HepG2 (cell line): Measurements from ENCODE around the gene TIAM1. TPM values are rescaled to one million over a fixed set of nuclear protein-coding genes. Genes with fewer than 3 reads are reported as not detected.

Experiments
- ATAC-seq: fragments of 200-7000 bp; cut with Tn5 transposase; 3 replicates; pipeline ENCODE4 v1.9.1; 2020; ENCODE audit warnings: mild to moderate bottlenecking, moderate library complexity
- BruUV-seq: library from RNA; stranded (reverse); fragments of 400-500 nt; replicated peaks from 2 replicates; lab custom pipeline; 2021; lab: Mats Ljungman, UMichigan
- CTCF ChIA-PET: fragments of 300-600 bp; formaldehyde crosslinking; extraction: SDS; loops from one replicate; lab custom pipeline; 2021; ENCODE audit warnings: low total read pairs, inconsistent platforms, low intra/inter-chr PET ratio; lab: Yijun Ruan, JAX
- POLR2A ChIA-PET: fragments of 350-600 bp; sonication (Branson Sonifier 250); formaldehyde crosslinking; loops from one replicate; lab custom pipeline; 2020; ENCODE audit warnings: antibody characterized with exemption, inconsistent platforms; lab: Yijun Ruan, JAX
- DNase-seq: peaks from one replicate; pipeline ENCODE4 v3.0.0-alpha.2; 2015; ENCODE audit warnings: low spot score
- FAIRE-seq: peaks from 3 replicates; lab custom pipeline; 2011; peaks lifted over from hg19 to GRCh38; lab: Jason Lieb, UNC
- H2AFZ ChIP-seq: one replicate; pipeline ENCODE4 v1.6.1; 2011; ENCODE audit warnings: low read length, inconsistent platforms
- H3K27ac ChIP-seq: fragments of 300-600 bp; 3 replicates; pipeline ENCODE4 v1.8.0; 2011; ENCODE audit warnings: mixed run types, mild to moderate bottlenecking, mixed read lengths, low read length, inconsistent platforms; ENCODE audit not compliant: insufficient read depth; ENCODE audit errors: extremely low read length
- H3K27me3 ChIP-seq, 2 experiments: fragments of 200-600 bp in 1 of 2; 2 replicates in 1 of 2; 3 replicates in 1 of 2; pipeline versions ENCODE4 v1.6.0 to v1.8.0; 2011; ENCODE audit warnings: low read length in 2 of 2, mild to moderate bottlenecking in 2 of 2, moderate library complexity in 2 of 2, inconsistent platforms in 1 of 2; ENCODE audit not compliant: insufficient read depth in 2 of 2, control insufficient read depth in 1 of 2
- H3K36me3 ChIP-seq, 2 experiments: fragments of 200-600 bp in 1 of 2; replicated peaks in 1 of 2; 2 replicates in 1 of 2; 3 replicates in 1 of 2; pipeline versions ENCODE4 v1.5.1 to v1.8.0; 2011; ENCODE audit warnings: low read length in 2 of 2, inconsistent platforms in 1 of 2; ENCODE audit not compliant: insufficient read depth in 2 of 2, control insufficient read depth in 1 of 2
- H3K4me1 ChIP-seq: 2 replicates; pipeline ENCODE4 v1.5.1; 2012; ENCODE audit warnings: low read length, inconsistent platforms; ENCODE audit not compliant: insufficient read depth
- H3K4me2 ChIP-seq: 2 replicates; pipeline ENCODE4 v1.6.0; 2011; ENCODE audit warnings: low read depth, low read length, inconsistent platforms
- H3K4me3 ChIP-seq, 3 experiments: fragments of 200-600 bp in 1 of 3; sonication (generic), shearing (Covaris generic) in 1 of 3; replicated peaks in 1 of 3; 2 replicates each; pipeline ENCODE4 v1.5.1; 2011 to 2016; ENCODE audit warnings: low read length in 3 of 3, inconsistent platforms in 2 of 3, low read depth in 2 of 3, mild to moderate bottlenecking in 2 of 3, control low read depth in 1 of 3, mixed read lengths in 1 of 3; ENCODE audit not compliant: insufficient read depth in 1 of 3
- H3K79me2 ChIP-seq: one replicate; pipeline ENCODE4 v1.6.1; 2011; ENCODE audit warnings: low read length, inconsistent platforms; ENCODE audit not compliant: insufficient read depth
- H3K9ac ChIP-seq: 2 replicates; pipeline ENCODE4 v1.6.0; 2011; ENCODE audit warnings: mild to moderate bottlenecking, low read depth, low read length, inconsistent platforms; ENCODE audit not compliant: insufficient read depth
- H3K9me3 ChIP-seq: 2 replicates; pipeline ENCODE4 v1.5.1; 2012; ENCODE audit warnings: mild to moderate bottlenecking, low read length
- H4K20me1 ChIP-seq: 2 replicates; pipeline ENCODE4 v1.6.0; 2011; ENCODE audit warnings: inconsistent platforms, mild to moderate bottlenecking, low read length, moderate library complexity; ENCODE audit not compliant: insufficient read depth
- CTCF ChIP-seq: sonication (generic); formaldehyde crosslinking; IDR thresholded peaks from 2 replicates; pipeline ENCODE4 v1.5.0; 2020; ENCODE audit warnings: mild to moderate bottlenecking, missing genetic modification reagents, moderate library complexity
- FOXM1 ChIP-seq: sonication (generic); formaldehyde crosslinking; IDR thresholded peaks from 2 replicates; pipeline ENCODE4 v1.5.0; 2020; ENCODE audit warnings: missing genetic modification reagents
- RAD21 ChIP-seq: fragments of 450-650 bp; formaldehyde crosslinking; IDR thresholded peaks from 2 replicates; pipeline ENCODE4 v1.5.0; 2020; ENCODE audit warnings: mild to moderate bottlenecking
- SMC3 ChIP-seq: IDR thresholded peaks from 2 replicates; pipeline ENCODE4 v1.6.1; 2011; ENCODE audit warnings: low read length, improper control_type of control experiment
- STAG1 ChIP-seq: sonication (generic); formaldehyde crosslinking; IDR thresholded peaks from 2 replicates; pipeline ENCODE4 v1.4.0; 2020; ENCODE audit warnings: missing genetic modification reagents
- WGBS: methylation state at CpG from one replicate; pipeline ENCODE4 v1.1.6; 2017; ENCODE audit warnings: low lambda C conversion rate; 5-methylcytosine and 5-hydroxymethylcytosine counted together
- in situ Hi-C: cut with HindIII; loops from 2 replicates; pipeline ENCODE4 v1.10.0; 2017; ENCODE audit warnings: low pct_unique_long_range_greater_than_20kb; ENCODE audit not compliant: extremely low pct_ligation_motif_present
- intact Hi-C: fragments of 100-400 bp; cut with micrococcal nuclease; formaldehyde crosslinking; loops from one replicate; pipeline ENCODE4 v1.10.0; 2022; ENCODE audit not compliant: unreplicated experiment
- polyA plus RNA-seq, 8 experiments: library from polyadenylated mRNA; depleted of rRNA in 3 of 8; stranded (reverse) in 7 of 8; unstranded in 1 of 8; fragments of >200 nt; fragmentation: Illumina TruSeq in 4 of 8; extraction: Trizol in 4 of 8; gene quantifications; 2 replicates each; pipeline versions ENCODE4 v1.2.1 to v1.2.3, GENCODE V29; 2011 to 2016; ENCODE audit warnings: low read depth in 4 of 8, missing spikeins in 1 of 8, mixed read lengths in 1 of 8; ENCODE audit not compliant: insufficient read depth in 1 of 8
- total RNA-seq, 5 experiments: library from RNA; depleted of rRNA; stranded (reverse); fragments of >200 nt; fragmentation: Illumina TruSeq; extraction: Trizol; gene quantifications; 2 replicates each; pipeline ENCODE4 v1.2.3, GENCODE V29; 2016; ENCODE audit warnings: low read depth in 1 of 5

The TIAM1 gene
- total and polyA plus RNA-seq, 2 of the 13 experiments (the other 11 are each of a cell fraction or from before 2014, with no cell fraction given), result 0.13 to 0.24 TPM

- peak; percentile 65 for FAIRE-seq
These were observed 3.5 kb upstream of the TIAM1 start for GRCh38 chr21:31347435-31348032.

More at GRCh38 chr21:31347435-31348032, 3.5 kb upstream of the TIAM1 start:
- Histone ChIP-seq H3K4me3 (no peak overlapping the region), H2AFZ (no peak overlapping the region), H3K36me3 (no peaks in the 10 kb centered on the region), H3K27me3 (peaks cover 0 to 20% of the 10 kb centered on the region in 2 experiments; a peak in 2 of 5 replicates), H3K9ac (no peak overlapping the region), H3K79me2 (no peaks in the 10 kb centered on the region), H3K4me2 (no peak overlapping the region), H3K27ac (no peak overlapping the region), H3K4me1 (no peaks in the 10 kb centered on the region), H3K9me3 (no peaks in the 10 kb centered on the region), H4K20me1 (no peaks in the 10 kb centered on the region)
- DNase-seq (peak; percentile 38), ATAC-seq (peak; percentile 74)
- WGBS, result 1% methylated on average over 15 of the region's 15 CpGs
- in situ Hi-C loops, result loop anchor here (10.0 kb wide), 1 partner anchor 237 kb away; no protein-coding TSS in a partner anchor
- ChIA-PET POLR2A (no interaction called here), CTCF (interaction anchor here (2.6 kb wide), 1 partner anchor 233 kb away, joined by 14 read pairs; no protein-coding TSS in a partner anchor)
- intact Hi-C loops, result loop anchor here (1.0 to 2.0 kb wide), 3 partner anchors 149 to 257 kb away; no protein-coding TSS in a partner anchor
- no TSS peak for BruUV-seq
- peak; percentile 52 for TF ChIP-seq CTCF (CRISPR knock-in tag)
- peak; percentile 29; the same call in 1 of the 2 replicates for TF ChIP-seq RAD21 (CRISPR knock-in tag)
- TF ChIP-seq SMC3, result peak; percentile 54; the same call in 1 of the 2 replicates
- peak; percentile 42 for TF ChIP-seq STAG1
- TF ChIP-seq FOXM1 (CRISPR knock-in tag), result no peak
- TF ChIP-seq, all 625 proteins: peak for 4
